Thoracic aorta (tissue), 2 donors: ENCODE results near the gene PARD3. TPM values are rescaled to one million over a fixed set of nuclear protein-coding genes. Genes with fewer than 3 reads are reported as not detected.

Experiments
- ATAC-seq: fragments of 150-250 bp; one replicate; pipeline ENCODE4 v1.8.0; 2017; ENCODE audit warnings: low read depth; ENCODE audit not compliant: insufficient number of reproducible peaks, low FRiP score
- DNase-seq: peaks from one replicate; pipeline ENCODE4 v3.0.0-alpha.2; 2020; ENCODE audit warnings: low spot score
- H3K27ac ChIP-seq, 2 donors: fragments of 200-600 bp; sonication (generic); 1 replicate in 1 of 2; 2 replicates in 1 of 2; pipeline ENCODE4 v1.5.1; 2016; ENCODE audit warnings: mild to moderate bottlenecking in 2 of 2, moderate library complexity in 2 of 2
- H3K27me3 ChIP-seq: fragments of 200-600 bp; sonication (generic); replicated peaks from 2 replicates; pipeline ENCODE4 v1.6.0; 2016; ENCODE audit warnings: mild to moderate bottlenecking; ENCODE audit not compliant: insufficient read depth
- H3K36me3 ChIP-seq: fragments of 200-600 bp; sonication (generic); one replicate; pipeline ENCODE4 v1.5.1; 2016
- H3K4me1 ChIP-seq, 2 donors: fragments of 200-600 bp; sonication (generic); 1 replicate in 1 of 2; 2 replicates in 1 of 2; pipeline versions ENCODE4 v1.5.1 to v1.6.0; 2016; ENCODE audit warnings: low read depth in 2 of 2, mild to moderate bottlenecking in 1 of 2; ENCODE audit not compliant: control insufficient read depth in 1 of 2
- H3K4me3 ChIP-seq: fragments of 200-600 bp; sonication (generic); 2 replicates; pipeline ENCODE4 v1.5.1; 2016; ENCODE audit warnings: mild to moderate bottlenecking
- H3K9me3 ChIP-seq: fragments of 200-600 bp; sonication (generic); 2 replicates; pipeline ENCODE4 v1.5.1; 2016
- total RNA-seq, 2 donors: library from RNA; depleted of rRNA; stranded (reverse); fragments of >200 nt; gene quantifications; one replicate each; pipeline versions ENCODE4 v1.1.0 to v1.2.3, GENCODE V29; 2016
- TF ChIP-seq, protein P1 (sequence below): fragments of 200-600 bp; sonication (generic); IDR thresholded peaks from one replicate; pipeline ENCODE4 v1.5.1; 2019; ENCODE audit warnings: antibody characterized with exemption

The PARD3 gene
- total RNA-seq, 2 donors from 2014 or later: 16.7 to 34.5 TPM

DNA sequence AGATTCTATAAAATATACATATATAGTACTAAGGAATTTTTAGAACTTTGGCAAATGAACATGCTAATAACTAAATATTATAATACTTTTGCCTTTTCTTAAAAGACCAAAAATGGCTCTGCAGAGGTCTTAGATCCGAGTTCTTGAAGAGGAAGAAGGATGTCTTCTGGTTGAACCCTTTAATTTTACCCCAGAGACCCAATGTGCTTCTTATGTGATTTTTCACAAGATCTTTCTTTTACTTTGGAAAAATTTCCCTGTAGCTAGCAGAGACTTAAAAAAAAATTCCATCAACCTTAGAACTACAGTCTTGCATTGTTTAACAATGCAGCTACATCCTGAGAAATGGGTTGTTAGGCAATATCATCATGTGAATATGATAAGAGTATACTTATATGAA, 663.2 kb downstream of the PARD3 start:
- TF ChIP-seq, protein P1, sequence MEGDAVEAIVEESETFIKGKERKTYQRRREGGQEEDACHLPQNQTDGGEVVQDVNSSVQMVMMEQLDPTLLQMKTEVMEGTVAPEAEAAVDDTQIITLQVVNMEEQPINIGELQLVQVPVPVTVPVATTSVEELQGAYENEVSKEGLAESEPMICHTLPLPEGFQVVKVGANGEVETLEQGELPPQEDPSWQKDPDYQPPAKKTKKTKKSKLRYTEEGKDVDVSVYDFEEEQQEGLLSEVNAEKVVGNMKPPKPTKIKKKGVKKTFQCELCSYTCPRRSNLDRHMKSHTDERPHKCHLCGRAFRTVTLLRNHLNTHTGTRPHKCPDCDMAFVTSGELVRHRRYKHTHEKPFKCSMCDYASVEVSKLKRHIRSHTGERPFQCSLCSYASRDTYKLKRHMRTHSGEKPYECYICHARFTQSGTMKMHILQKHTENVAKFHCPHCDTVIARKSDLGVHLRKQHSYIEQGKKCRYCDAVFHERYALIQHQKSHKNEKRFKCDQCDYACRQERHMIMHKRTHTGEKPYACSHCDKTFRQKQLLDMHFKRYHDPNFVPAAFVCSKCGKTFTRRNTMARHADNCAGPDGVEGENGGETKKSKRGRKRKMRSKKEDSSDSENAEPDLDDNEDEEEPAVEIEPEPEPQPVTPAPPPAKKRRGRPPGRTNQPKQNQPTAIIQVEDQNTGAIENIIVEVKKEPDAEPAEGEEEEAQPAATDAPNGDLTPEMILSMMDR: no peak
- H3K36me3 ChIP-seq: no peaks in the 10 kb centered on the region
- ATAC-seq: no peak

DNA sequence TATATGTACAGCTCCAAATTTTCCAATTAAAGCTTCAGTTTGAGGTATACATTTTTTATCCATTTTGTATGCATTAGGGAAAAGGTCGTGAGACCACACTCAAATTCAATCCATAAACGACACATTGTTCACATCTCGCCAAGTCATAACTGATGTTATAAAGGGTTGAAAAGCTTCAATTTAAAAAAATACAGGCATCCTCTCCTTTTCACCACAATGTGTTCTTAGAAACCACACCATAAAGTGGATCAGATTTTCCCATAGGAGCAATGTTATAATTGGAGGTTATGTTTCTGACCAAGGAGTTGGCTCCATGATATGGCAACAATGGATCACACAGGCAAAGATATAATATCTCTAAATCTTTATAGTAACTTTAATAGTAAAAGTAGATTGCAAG, 663.6 kb downstream of the PARD3 start:
- DNase-seq (no peak), ATAC-seq (no peak)
- H3K9me3 ChIP-seq: no peaks in the 10 kb centered on the region
- H3K36me3 ChIP-seq: no peaks in the 10 kb centered on the region
- peaks cover 0 to 2% of the 10 kb centered on the region in 2 donors for H3K4me1 ChIP-seq
- no peak overlapping the region for H3K4me3 ChIP-seq
- TF ChIP-seq, protein P1: no peak
- no peak overlapping the region for H3K27ac ChIP-seq
- no peaks in the 10 kb centered on the region for H3K27me3 ChIP-seq

More for the DNA sequence above, 663.2 kb downstream of the PARD3 start:
- Histone ChIP-seq H3K4me3 (no peak overlapping the region), H3K27me3 (no peaks in the 10 kb centered on the region), H3K9me3 (no peaks in the 10 kb centered on the region), H3K4me1 (no peaks in the 10 kb centered on the region), H3K27ac (no peak overlapping the region)
- DNase-seq: no peak

DNA sequence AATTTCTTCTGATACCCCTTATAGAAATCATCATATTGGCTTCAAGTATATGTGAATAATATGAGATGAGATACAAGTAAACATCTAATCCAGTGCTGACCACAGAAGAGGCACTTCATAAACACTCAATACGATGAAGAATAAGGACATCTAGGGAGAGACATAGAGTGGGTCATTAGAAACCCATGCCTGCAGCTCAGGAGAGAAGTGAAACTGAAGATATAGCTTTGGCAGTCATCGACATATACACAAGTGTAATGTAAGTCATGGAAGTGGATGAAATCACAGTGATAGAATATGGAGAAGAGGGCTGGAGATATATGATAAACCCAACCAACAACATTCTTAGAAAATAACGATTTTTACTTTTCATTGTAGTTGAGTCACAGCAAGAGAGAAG, 665.0 kb downstream of the PARD3 start:
- Histone ChIP-seq H3K4me1 (peaks cover 3 to 14% of the 10 kb centered on the region in 2 donors), H3K27me3 (no peaks in the 10 kb centered on the region), H3K4me3 (no peak overlapping the region), H3K36me3 (no peaks in the 10 kb centered on the region), H3K27ac (no peak overlapping the region), H3K9me3 (no peaks in the 10 kb centered on the region)
- DNase-seq (no peak), ATAC-seq (no peak)
- TF ChIP-seq, protein P1: no peak

DNA sequence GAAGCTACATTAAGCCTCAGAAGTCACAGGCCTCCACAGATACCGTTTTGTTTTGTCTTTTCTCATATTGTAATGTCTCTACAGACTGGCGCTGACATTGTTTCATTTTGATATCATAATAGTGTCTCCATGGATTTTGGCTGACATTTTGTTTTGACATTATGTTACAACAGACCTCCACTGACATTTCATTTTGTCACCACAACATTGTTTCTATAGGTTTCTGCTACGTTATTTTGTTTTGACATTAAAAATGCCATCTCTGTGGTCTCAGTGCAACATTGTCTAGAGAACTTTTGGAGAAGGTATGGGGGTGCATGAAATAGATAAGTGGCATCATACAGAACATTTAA, 666.8 kb downstream of the PARD3 start:
- Histone ChIP-seq H3K36me3 (no peaks in the 10 kb centered on the region), H3K4me3 (no peak overlapping the region), H3K27ac (no peak overlapping the region), H3K4me1 (peaks cover 3 to 14% of the 10 kb centered on the region in 2 donors), H3K27me3 (no peaks in the 10 kb centered on the region), H3K9me3 (no peaks in the 10 kb centered on the region)
- TF ChIP-seq, protein P1: no peak
- DNase-seq (no peak), ATAC-seq (no peak)

DNA sequence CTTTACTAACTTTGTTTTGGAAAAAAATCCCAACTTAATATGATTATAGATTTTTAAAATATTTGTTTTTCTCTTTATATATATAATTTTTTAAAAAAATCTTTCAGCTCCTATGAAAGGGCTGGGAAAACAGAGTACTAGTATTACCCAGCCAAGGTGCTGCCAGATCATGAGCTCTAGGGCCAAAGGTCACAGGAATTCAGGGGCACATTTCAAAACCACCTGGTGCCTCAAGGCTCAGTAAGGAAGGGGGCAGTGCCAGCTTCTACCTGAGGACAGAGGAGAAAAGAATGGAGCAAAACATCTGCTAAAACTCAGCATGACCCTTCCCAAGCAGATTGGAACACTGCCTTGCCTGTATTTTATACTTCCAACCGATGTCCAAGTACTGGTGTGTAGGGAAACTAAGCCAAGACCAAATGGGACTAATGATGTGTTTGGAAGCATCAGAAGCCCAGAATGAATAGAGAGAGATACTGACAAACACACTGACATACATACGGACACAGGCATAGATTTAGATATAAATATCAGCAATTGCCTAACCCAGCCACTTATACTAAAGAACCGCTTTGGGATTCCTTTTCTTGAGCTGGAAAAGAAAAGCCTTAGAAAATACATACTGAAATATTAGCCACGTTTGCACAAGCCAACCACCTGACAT, 667.3 kb downstream of the PARD3 start:
- H3K27ac ChIP-seq: no peak overlapping the region
- H3K9me3 ChIP-seq: no peaks in the 10 kb centered on the region
- no peak overlapping the region for H3K4me3 ChIP-seq
- H3K36me3 ChIP-seq: no peaks in the 10 kb centered on the region
- H3K27me3 ChIP-seq: no peaks in the 10 kb centered on the region
- TF ChIP-seq, protein P1: no peak
- peaks cover 3 to 14% of the 10 kb centered on the region in 2 donors for H3K4me1 ChIP-seq
- DNase-seq: no peak
- ATAC-seq: no peak
